ENCODE data around the gene RSPH1.

DNA sequence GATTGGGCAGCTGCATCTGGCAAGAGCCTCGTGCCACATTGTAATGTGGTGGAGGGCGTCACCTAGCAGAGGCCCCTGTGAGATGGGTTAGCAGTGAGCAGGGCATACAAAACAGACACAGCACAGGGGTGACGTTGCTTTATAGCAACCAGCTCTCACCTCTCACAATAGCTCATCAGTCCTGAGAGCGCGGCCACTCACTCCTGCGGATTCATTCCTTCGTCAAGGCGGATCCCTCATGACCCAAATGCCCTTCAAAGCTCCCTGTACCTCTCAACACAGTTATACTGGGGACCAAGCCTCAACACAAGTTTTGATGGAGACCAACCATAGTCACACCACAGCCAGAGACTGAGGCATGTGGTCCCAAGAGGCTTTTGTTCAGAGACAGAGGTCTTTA is 40.6 kb upstream of the RSPH1 start:
- TF ChIP-seq CTCF (IDR thresholded peaks at IDR 0.05; ENCODE audit: borderline replicate concordance, extremely low read depth, low read length, poor library complexity, severe bottlenecking) = no peak
- TF ChIP-seq EZH2 (IDR thresholded peaks at IDR 0.05; ENCODE audit: borderline replicate concordance, low read depth, low read length, severe bottlenecking) = no peak
